HepG2 (cell line): ENCODE measurements around the gene HELZ. TPM values are rescaled to one million over a fixed set of nuclear protein-coding genes. Genes with fewer than 3 reads are reported as not detected.
A peak's percentile ranks its signal among the peaks of the same experiment; 100 is the strongest.

ENCODE experiments used
- ELF3 ChIP-seq: IDR thresholded peaks from 2 replicates; pipeline ENCODE4 v1.6.1; 2016; ENCODE audit warnings: missing genetic modification reagents, missing compliant biosample characterization
- GATA4 ChIP-seq: sonication (generic); IDR thresholded peaks from 2 replicates; pipeline ENCODE4 v1.6.1; 2016; ENCODE audit warnings: antibody characterized with exemption, low read depth, borderline replicate concordance
- HOXD1 ChIP-seq: sonication (generic); formaldehyde crosslinking; IDR thresholded peaks from 2 replicates; pipeline ENCODE4 v1.5.0; 2020; ENCODE audit warnings: missing genetic modification reagents
- LBX2 ChIP-seq: sonication (generic); formaldehyde crosslinking; IDR thresholded peaks from 2 replicates; pipeline ENCODE4 v1.5.0; 2020; ENCODE audit warnings: missing genetic modification reagents, mild to moderate bottlenecking, borderline replicate concordance
- U2AF1 ChIP-seq: fragments of 200-400 bp; formaldehyde crosslinking; optimal IDR thresholded peaks from 2 replicates; pipeline ENCODE3; 2017; ENCODE audit warnings: mild to moderate bottlenecking, low read depth, low read length
- ZBED4 ChIP-seq: sonication (generic); formaldehyde crosslinking; IDR thresholded peaks from 2 replicates; pipeline ENCODE4 v1.4.0; 2020; ENCODE audit warnings: missing genetic modification reagents, borderline replicate concordance
- ZNF138 ChIP-seq: sonication (generic); formaldehyde crosslinking; IDR thresholded peaks from 2 replicates; pipeline ENCODE4 v1.5.0; 2020; ENCODE audit warnings: mild to moderate bottlenecking, low read depth, missing genetic modification reagents
- ZNF710 ChIP-seq: sonication (generic); formaldehyde crosslinking; IDR thresholded peaks from 2 replicates; pipeline ENCODE4 v1.5.0; 2020; ENCODE audit warnings: mild to moderate bottlenecking, missing genetic modification reagents, borderline replicate concordance
- polyA plus RNA-seq, 8 experiments: library from polyadenylated mRNA; depleted of rRNA in 3 of 8; stranded (reverse) in 7 of 8; unstranded in 1 of 8; fragments of >200 nt; fragmentation: Illumina TruSeq in 4 of 8; extraction: Trizol in 4 of 8; gene quantifications; 2 replicates each; pipeline versions ENCODE4 v1.2.1 to v1.2.3, GENCODE V29; 2011 to 2016; ENCODE audit warnings: low read depth in 4 of 8, missing spikeins in 1 of 8, mixed read lengths in 1 of 8; ENCODE audit not compliant: insufficient read depth in 1 of 8
- total RNA-seq, 5 experiments: library from RNA; depleted of rRNA; stranded (reverse); fragments of >200 nt; fragmentation: Illumina TruSeq; extraction: Trizol; gene quantifications; 2 replicates each; pipeline ENCODE4 v1.2.3, GENCODE V29; 2016; ENCODE audit warnings: low read depth in 1 of 5
- TF ChIP-seq, protein P1 (sequence below): sonication (generic); formaldehyde crosslinking; IDR thresholded peaks from 2 replicates; pipeline ENCODE4 v1.5.1; 2020; ENCODE audit warnings: mild to moderate bottlenecking, missing genetic modification reagents, moderate library complexity
- TF ChIP-seq, protein P2 (sequence below): sonication (generic); formaldehyde crosslinking; IDR thresholded peaks from 2 replicates; pipeline ENCODE4 v1.5.0; 2020; ENCODE audit warnings: missing genetic modification reagents

Gene HELZ
- total and polyA plus RNA-seq, 2 of the 13 experiments (the other 11 are each of a cell fraction or from before 2014, with no cell fraction given): 35.3 to 52.4 TPM

DNA sequence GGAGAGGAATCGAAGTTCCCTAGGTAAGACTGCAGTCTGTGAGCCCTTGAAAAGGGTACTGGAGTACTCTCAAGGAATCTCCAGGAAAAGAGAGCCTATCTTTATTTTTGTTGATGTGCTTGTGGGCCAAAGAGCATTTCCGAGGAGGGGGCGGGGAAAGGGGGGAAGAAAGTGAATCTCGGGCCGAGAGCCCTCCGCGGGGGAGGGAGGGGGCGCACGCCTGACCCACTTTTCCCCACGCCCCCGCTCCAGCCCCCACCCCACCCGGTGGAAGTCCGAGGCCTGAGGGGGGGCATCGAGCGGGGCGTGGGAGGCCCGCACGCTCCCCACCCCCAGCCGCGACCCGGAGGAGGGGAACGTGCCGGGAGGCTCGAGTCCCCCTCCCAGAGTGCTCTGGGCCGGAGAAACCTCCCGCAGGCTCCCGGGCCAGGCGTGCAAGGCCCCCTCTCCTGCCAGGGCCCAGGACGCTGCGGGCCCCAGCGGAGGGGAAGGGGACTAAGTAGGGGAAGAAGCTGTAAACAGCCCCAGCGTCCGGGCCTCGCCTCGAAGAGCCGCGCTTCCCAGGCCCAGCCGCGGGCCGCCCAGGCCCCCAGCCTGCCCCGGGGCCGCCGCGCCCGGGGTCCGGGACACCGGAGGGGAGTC lies 444 bp downstream of the HELZ start (continued):
- TF ChIP-seq, protein P1, sequence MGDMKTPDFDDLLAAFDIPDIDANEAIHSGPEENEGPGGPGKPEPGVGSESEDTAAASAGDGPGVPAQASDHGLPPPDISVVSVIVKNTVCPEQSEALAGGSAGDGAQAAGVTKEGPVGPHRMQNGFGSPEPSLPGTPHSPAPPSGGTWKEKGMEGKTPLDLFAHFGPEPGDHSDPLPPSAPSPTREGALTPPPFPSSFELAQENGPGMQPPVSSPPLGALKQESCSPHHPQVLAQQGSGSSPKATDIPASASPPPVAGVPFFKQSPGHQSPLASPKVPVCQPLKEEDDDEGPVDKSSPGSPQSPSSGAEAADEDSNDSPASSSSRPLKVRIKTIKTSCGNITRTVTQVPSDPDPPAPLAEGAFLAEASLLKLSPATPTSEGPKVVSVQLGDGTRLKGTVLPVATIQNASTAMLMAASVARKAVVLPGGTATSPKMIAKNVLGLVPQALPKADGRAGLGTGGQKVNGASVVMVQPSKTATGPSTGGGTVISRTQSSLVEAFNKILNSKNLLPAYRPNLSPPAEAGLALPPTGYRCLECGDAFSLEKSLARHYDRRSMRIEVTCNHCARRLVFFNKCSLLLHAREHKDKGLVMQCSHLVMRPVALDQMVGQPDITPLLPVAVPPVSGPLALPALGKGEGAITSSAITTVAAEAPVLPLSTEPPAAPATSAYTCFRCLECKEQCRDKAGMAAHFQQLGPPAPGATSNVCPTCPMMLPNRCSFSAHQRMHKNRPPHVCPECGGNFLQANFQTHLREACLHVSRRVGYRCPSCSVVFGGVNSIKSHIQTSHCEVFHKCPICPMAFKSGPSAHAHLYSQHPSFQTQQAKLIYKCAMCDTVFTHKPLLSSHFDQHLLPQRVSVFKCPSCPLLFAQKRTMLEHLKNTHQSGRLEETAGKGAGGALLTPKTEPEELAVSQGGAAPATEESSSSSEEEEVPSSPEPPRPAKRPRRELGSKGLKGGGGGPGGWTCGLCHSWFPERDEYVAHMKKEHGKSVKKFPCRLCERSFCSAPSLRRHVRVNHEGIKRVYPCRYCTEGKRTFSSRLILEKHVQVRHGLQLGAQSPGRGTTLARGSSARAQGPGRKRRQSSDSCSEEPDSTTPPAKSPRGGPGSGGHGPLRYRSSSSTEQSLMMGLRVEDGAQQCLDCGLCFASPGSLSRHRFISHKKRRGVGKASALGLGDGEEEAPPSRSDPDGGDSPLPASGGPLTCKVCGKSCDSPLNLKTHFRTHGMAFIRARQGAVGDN: peak; percentile 68; the same call in 1 of the 2 replicates
- peak; percentile 1; the same call in 1 of the 2 replicates for TF ChIP-seq ELF3 (CRISPR knock-in tag)
- TF ChIP-seq, protein P2, sequence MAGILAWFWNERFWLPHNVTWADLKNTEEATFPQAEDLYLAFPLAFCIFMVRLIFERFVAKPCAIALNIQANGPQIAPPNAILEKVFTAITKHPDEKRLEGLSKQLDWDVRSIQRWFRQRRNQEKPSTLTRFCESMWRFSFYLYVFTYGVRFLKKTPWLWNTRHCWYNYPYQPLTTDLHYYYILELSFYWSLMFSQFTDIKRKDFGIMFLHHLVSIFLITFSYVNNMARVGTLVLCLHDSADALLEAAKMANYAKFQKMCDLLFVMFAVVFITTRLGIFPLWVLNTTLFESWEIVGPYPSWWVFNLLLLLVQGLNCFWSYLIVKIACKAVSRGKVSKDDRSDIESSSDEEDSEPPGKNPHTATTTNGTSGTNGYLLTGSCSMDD (CRISPR knock-in tag): 0 out of 2 replicates have a peak, but pooled peaks have one; percentile 12
- peak; percentile 53; the same call in 1 of the 2 replicates for TF ChIP-seq ZNF710
- TF ChIP-seq U2AF1: peak; percentile 28
- TF ChIP-seq LBX2: no peak
- 0 out of 2 replicates have a peak, but pooled peaks have one; percentile 30 for TF ChIP-seq HOXD1 (CRISPR knock-in tag)
- peak; percentile 28; the same call in 1 of the 2 replicates for TF ChIP-seq ZBED4 (CRISPR knock-in tag)
- no peak for TF ChIP-seq GATA4
- TF ChIP-seq ZNF138 (CRISPR knock-in tag): 0 out of 2 replicates have a peak, but pooled peaks have one; percentile 7
- TF ChIP-seq, all 625 proteins: peak for 73
